B cell (primary cell): Measurements from ENCODE around the gene ANK3. TPM values are rescaled to one million over a fixed set of nuclear protein-coding genes. Genes with fewer than 3 reads are reported as not detected.
A peak's percentile ranks its signal among the peaks of the same experiment; 100 is the strongest.

Source experiments
- ATAC-seq: fragments of 200-7000 bp; cut with Tn5 transposase; one replicate; pipeline ENCODE4 v1.10.0; 2021; ENCODE audit warnings: low read depth, mild to moderate bottlenecking, moderate number of reproducible peaks, moderate library complexity
- CTCF ChIA-PET: fragments of 350-600 bp; sonication (Branson Sonifier 250); formaldehyde crosslinking; loops from one replicate; lab custom pipeline; 2021; ENCODE audit warnings: antibody characterized with exemption, inconsistent platforms; lab: Charles Lee
- POLR2A ChIA-PET: fragments of 350-600 bp; sonication (Branson Sonifier 250); formaldehyde crosslinking; loops from one replicate; lab custom pipeline; 2021; ENCODE audit warnings: antibody characterized with exemption; lab: Charles Lee
- DNase-seq: peaks from one replicate; pipeline ENCODE4 v3.0.0; 2013
- H2AFZ ChIP-seq: 2 replicates; pipeline ENCODE4 v1.6.1; 2012; ENCODE audit warnings: mild to moderate bottlenecking, low read depth, low read length; ENCODE audit not compliant: insufficient read depth, poor library complexity, severe bottlenecking
- H3K27ac ChIP-seq, 2 donors: 1 replicate in 1 of 2; 2 replicates in 1 of 2; pipeline ENCODE4 v1.5.1; 2012 to 2013; ENCODE audit warnings: low read length in 2 of 2, mild to moderate bottlenecking in 2 of 2, moderate library complexity in 1 of 2
- H3K27me3 ChIP-seq, 4 experiments: fragments of 200-600 bp in 1 of 4; sonication (generic) in 1 of 4; replicated peaks in 1 of 4; 1 replicate in 2 of 4; 2 replicates in 2 of 4; pipeline versions ENCODE4 v1.6.1 to v1.7.0; 2013 to 2016; ENCODE audit warnings: low read length in 3 of 4, mild to moderate bottlenecking in 2 of 4, mixed read lengths in 1 of 4, moderate library complexity in 1 of 4; ENCODE audit not compliant: insufficient read depth in 4 of 4, control insufficient read depth in 3 of 4; ENCODE audit errors: control extremely low read depth in 1 of 4
- H3K36me3 ChIP-seq, 2 experiments: replicated peaks in 1 of 2; 1 replicate in 1 of 2; 2 replicates in 1 of 2; pipeline versions ENCODE4 v1.6.1 to v1.7.1; 2013; ENCODE audit warnings: low read length in 1 of 2; ENCODE audit not compliant: insufficient read depth in 2 of 2, control insufficient read depth in 1 of 2; ENCODE audit errors: control extremely low read depth in 1 of 2, extremely low read depth in 1 of 2
- H3K4me1 ChIP-seq, 2 donors: fragments of 200-600 bp in 1 of 2; sonication (generic) in 1 of 2; 1 replicate in 1 of 2; 2 replicates in 1 of 2; pipeline versions ENCODE4 v1.5.1 to v1.6.1; 2013 to 2017; ENCODE audit warnings: low read length in 2 of 2; ENCODE audit not compliant: control insufficient read depth in 2 of 2, insufficient read depth in 2 of 2
- H3K4me2 ChIP-seq: replicated peaks from 2 replicates; pipeline ENCODE3; 2012; ENCODE audit warnings: mild to moderate bottlenecking, low read depth, low read length; ENCODE audit not compliant: poor library complexity, severe bottlenecking
- H3K4me3 ChIP-seq, 5 experiments: fragments of 200-600 bp in 1 of 5; sonication (generic) in 1 of 5; 1 replicate in 3 of 5; 2 replicates in 2 of 5; pipeline versions ENCODE4 v1.5.1 to v1.7.0; 2011 to 2016; ENCODE audit warnings: low read length in 4 of 5, mild to moderate bottlenecking in 4 of 5, low read depth in 2 of 5, control low read depth in 1 of 5, moderate library complexity in 1 of 5; ENCODE audit not compliant: insufficient read depth in 1 of 5; ENCODE audit errors: control extremely low read depth in 1 of 5, extremely low read depth in 1 of 5
- H3K79me2 ChIP-seq: fragments of 200-600 bp; sonication (generic); one replicate; pipeline ENCODE4 v1.6.0; 2016; ENCODE audit warnings: low read length; ENCODE audit not compliant: control insufficient read depth, insufficient read depth
- H3K9ac ChIP-seq: fragments of 200-600 bp; sonication (generic); 2 replicates; pipeline ENCODE4 v1.6.1; 2017; ENCODE audit warnings: mild to moderate bottlenecking, low read length, moderate library complexity
- H3K9me3 ChIP-seq, 3 donors: one replicate each; pipeline versions ENCODE4 v1.6.1 to v1.7.1; 2013; ENCODE audit warnings: low read length in 2 of 3; ENCODE audit not compliant: control insufficient read depth in 2 of 3, insufficient read depth in 1 of 3; ENCODE audit errors: control extremely low read depth in 1 of 3
- H4K20me1 ChIP-seq: 2 replicates; pipeline ENCODE4 v1.6.0; 2012; ENCODE audit warnings: mild to moderate bottlenecking, low read length; ENCODE audit not compliant: insufficient read depth, control insufficient read depth, poor library complexity, severe bottlenecking
- H3K27ac Mint-ChIP-seq: one replicate; pipeline ENCODE4 v1.8.0; 2021; ENCODE audit warnings: mixed read lengths
- H3K27me3 Mint-ChIP-seq: one replicate; pipeline ENCODE4 v1.8.0; 2021; ENCODE audit warnings: mixed read lengths
- H3K4me1 Mint-ChIP-seq: one replicate; pipeline ENCODE4 v1.8.0; 2021; ENCODE audit warnings: mixed read lengths
- H3K4me3 Mint-ChIP-seq: one replicate; pipeline ENCODE4 v1.8.0; 2021; ENCODE audit warnings: mixed read lengths
- H3K9me3 Mint-ChIP-seq: one replicate; pipeline ENCODE4 v1.8.0; 2022; ENCODE audit warnings: mixed read lengths; ENCODE audit not compliant: insufficient read depth
- CTCF ChIP-seq: fragments of 200-600 bp; IDR thresholded peaks from one replicate; pipeline ENCODE4 v1.8.0; 2022; ENCODE audit warnings: antibody characterized with exemption, mild to moderate bottlenecking
- EZH2 ChIP-seq: IDR thresholded peaks from 2 replicates; pipeline ENCODE4 v1.6.1; 2012; ENCODE audit warnings: borderline replicate concordance, low read depth, mild to moderate bottlenecking, moderate library complexity, low read length; ENCODE audit not compliant: insufficient read depth, poor library complexity, severe bottlenecking
- WGBS: methylation state at CpG from one replicate; pipeline ENCODE4 v1.1.5; 2013; ENCODE audit warnings: missing lambda C conversion rate; ENCODE audit not compliant: insufficient coverage; 5-methylcytosine and 5-hydroxymethylcytosine counted together
- intact Hi-C: fragments of 100-400 bp; cut with micrococcal nuclease; formaldehyde crosslinking; loops from one replicate; pipeline ENCODE4 v1.10.0; 2022
- polyA plus RNA-seq: library from polyadenylated mRNA; depleted of rRNA; stranded (reverse); fragments of >200 nt; gene quantifications from 2 replicates; pipeline ENCODE4 v1.2.3, GENCODE V29; 2012
- total RNA-seq, 2 donors: library from RNA; stranded (reverse); fragments of 120-200 nt in 1 of 2; gene quantifications; 1 replicate in 1 of 2; 2 replicates in 1 of 2; pipeline versions ENCODE4 v1.2.3 to v1.2.4, GENCODE V29; 2013 to 2022

Gene ANK3
- total and polyA plus RNA-seq, 2 donors (not counting 1 experiment from before 2014, with no cell fraction given): 4.9 to 21.6 TPM

- ChIA-PET POLR2A (no interaction called here), CTCF (interaction anchor here (0.6 to 6.2 kb wide), 4 partner anchors 10 to 126 kb away, joined by 4 to 34 read pairs (median 13); no protein-coding TSS in a partner anchor)
- Histone ChIP-seq H3K79me2 (no peaks in the 10 kb centered on the region), H3K9ac (no peak overlapping the region), H3K36me3 (no peaks in the 10 kb centered on the region), H3K4me3 (no peak overlapping the region), H3K27ac (no peak overlapping the region), H2AFZ (no peak overlapping the region), H4K20me1 (no peaks in the 10 kb centered on the region), H3K9me3 (no peaks in the 10 kb centered on the region), H3K27me3 (no peaks in the 10 kb centered on the region), H3K4me1 (peaks cover 40 to 41% of the 10 kb centered on the region in 2 donors), H3K4me2 (no peak overlapping the region)
- H3K4me1 Mint-ChIP-seq: peaks cover 51% of the 10 kb centered on the region
- no peaks in the 10 kb centered on the region for H3K9me3 Mint-ChIP-seq
- no peak overlapping the region for H3K27ac Mint-ChIP-seq
- no peaks in the 10 kb centered on the region for H3K27me3 Mint-ChIP-seq
- TF ChIP-seq EZH2 (no peak), CTCF (no peak)
- H3K4me3 Mint-ChIP-seq: peak overlapping the region; percentile 8
- WGBS: no CpG with 5 or more reads among the region's 2 CpGs
- intact Hi-C loops: no loop called here
- DNase-seq: no peak
- no peak for ATAC-seq
Measured at GRCh38 chr10:60349426-60349825, 40.2 kb downstream of the ANK3 start.

GRCh38 chr10:60348982-60349381, 40.7 kb downstream of the ANK3 start:
- Mint-ChIP-seq H3K27ac (peak overlapping the region; percentile 38), H3K27me3 (no peaks in the 10 kb centered on the region), H3K4me1 (peaks cover 50% of the 10 kb centered on the region), H3K4me3 (no peak overlapping the region), H3K9me3 (no peaks in the 10 kb centered on the region)
- ChIA-PET POLR2A (no interaction called here), CTCF (interaction anchor here (3.9 to 6.2 kb wide), 2 partner anchors 13 to 112 kb away, joined by 18 to 34 read pairs; no protein-coding TSS in a partner anchor)
- H3K79me2 ChIP-seq: no peaks in the 10 kb centered on the region
- H4K20me1 ChIP-seq: no peaks in the 10 kb centered on the region
- no peaks in the 10 kb centered on the region for H3K36me3 ChIP-seq
- H3K4me3 ChIP-seq: no peak overlapping the region
- no peak overlapping the region for H3K9ac ChIP-seq
- no peaks in the 10 kb centered on the region for H3K9me3 ChIP-seq
- ATAC-seq (no peak), DNase-seq (no peak)
- H3K4me2 ChIP-seq: no peak overlapping the region
- H3K27me3 ChIP-seq: no peaks in the 10 kb centered on the region
- H3K4me1 ChIP-seq: peaks cover 40 to 41% of the 10 kb centered on the region in 2 donors
- WGBS: 92% methylated on average over 1 of the region's 2 CpGs
- TF ChIP-seq EZH2 (no peak), CTCF (no peak)
- H2AFZ ChIP-seq: no peak overlapping the region
- intact Hi-C loops: no loop called here
- H3K27ac ChIP-seq: no peak overlapping the region
